ENCODE results near the gene HOXA3.

The HOXA3 gene

DNA sequence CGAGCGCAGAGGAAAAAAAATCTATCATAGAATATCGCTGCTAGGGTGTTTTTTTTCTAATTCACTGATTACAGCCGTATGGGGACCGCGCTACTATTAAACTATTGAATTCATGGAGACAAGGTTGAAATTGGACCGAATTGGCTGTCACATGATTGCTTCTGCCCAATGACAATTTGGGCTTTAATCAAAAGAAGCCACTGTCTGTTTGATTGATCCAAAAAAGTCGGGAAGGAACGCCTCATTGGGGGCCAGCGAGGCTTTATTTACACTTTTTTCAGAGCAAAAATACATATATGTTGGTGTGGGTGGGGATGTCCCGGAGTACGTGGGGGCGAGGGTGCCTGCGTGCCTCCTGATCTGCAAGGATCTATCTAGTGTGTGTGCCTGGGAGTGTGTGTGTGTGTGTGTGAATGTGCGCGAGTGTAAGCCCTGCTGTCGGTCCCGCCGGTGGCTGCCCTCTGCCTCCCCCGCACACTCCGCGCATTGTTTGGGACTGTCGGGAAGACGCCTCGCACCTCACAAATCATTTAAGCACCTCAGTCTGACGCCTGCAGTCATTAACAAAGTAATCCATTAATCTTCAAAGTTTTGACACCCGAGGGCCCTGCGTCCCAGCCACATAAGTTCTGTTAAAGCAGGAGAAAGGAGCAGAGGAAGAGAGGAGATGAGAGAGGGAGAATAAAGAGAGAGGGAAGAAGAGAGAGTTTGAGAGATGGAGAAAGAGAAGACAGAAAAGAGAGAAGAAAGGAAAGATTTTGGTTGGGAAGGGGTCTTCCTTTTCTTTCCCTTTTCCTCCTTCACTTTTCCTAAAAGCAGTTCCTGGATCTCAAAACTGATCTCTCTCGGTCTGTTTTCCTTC, 49.6 kb downstream of the HOXA3 start, which contains the start of gene HOXA2:
TSS of gene HOXA2 (minus strand) at position 103 of the 862 bp plus-strand sequence. CDS start 183 bp downstream, outside the sequence.
- no CpG with 5 or more reads among the region's 29 CpGs for WGBS (ENCODE audit: insufficient coverage, insufficient read length)
- DNase-seq (ENCODE audit: low read depth, low spot score): no peak
- Histone ChIP-seq H3K9me3 (ENCODE audit: control insufficient read depth, insufficient read depth, low read length) (no peaks in the 10 kb centered on the region), H3K36me3 (ENCODE audit: control insufficient read depth, insufficient read depth, low read length) (no peaks in the 10 kb centered on the region), H3K4me3 (ENCODE audit: low read length) (no peak within 1 kb of the TSS), H3K4me1 (ENCODE audit: control insufficient read depth, insufficient read depth, low read length) (peaks cover 4% of the 10 kb centered on the region; the same call in 1 of the 2 replicates), H3K27me3 (ENCODE audit: control insufficient read depth, insufficient read depth, low read length) (peaks cover 93% of the 10 kb centered on the region), H3K27ac (ENCODE audit: low read length) (no peak within 1 kb of the TSS)

- H3K4me1 ChIP-seq (ENCODE audit: control insufficient read depth, insufficient read depth, low read length): 0 out of 2 replicates have a peak, but pooled peaks cover 3% of the 10 kb centered on the region
- H3K36me3 ChIP-seq (ENCODE audit: control insufficient read depth, insufficient read depth, low read length): no peaks in the 10 kb centered on the region
- no peak for DNase-seq (ENCODE audit: low read depth, low spot score)
- H3K4me3 ChIP-seq (ENCODE audit: low read length): no peak overlapping the region
- no CpG with 5 or more reads among the region's 39 CpGs for WGBS (ENCODE audit: insufficient coverage, insufficient read length)
- H3K27me3 ChIP-seq (ENCODE audit: control insufficient read depth, insufficient read depth, low read length): peaks cover 93% of the 10 kb centered on the region
- H3K9me3 ChIP-seq (ENCODE audit: control insufficient read depth, insufficient read depth, low read length): no peaks in the 10 kb centered on the region
- H3K27ac ChIP-seq (ENCODE audit: low read length): no peak overlapping the region
These were observed 50.3 kb downstream of the HOXA3 start for GRCh38 chr7:27101957-27102580.

GRCh38 chr7:27101171-27101956, 51.0 kb downstream of the HOXA3 start:
- Histone ChIP-seq H3K9me3 (ENCODE audit: control insufficient read depth, insufficient read depth, low read length) (no peaks in the 10 kb centered on the region), H3K27ac (ENCODE audit: low read length) (no peak overlapping the region), H3K36me3 (ENCODE audit: control insufficient read depth, insufficient read depth, low read length) (no peaks in the 10 kb centered on the region), H3K27me3 (ENCODE audit: control insufficient read depth, insufficient read depth, low read length) (peaks cover 94% of the 10 kb centered on the region), H3K4me1 (ENCODE audit: control insufficient read depth, insufficient read depth, low read length) (0 out of 2 replicates have a peak, but pooled peaks cover 2% of the 10 kb centered on the region), H3K4me3 (ENCODE audit: low read length) (no peak overlapping the region)
- no CpG with 5 or more reads among the region's 25 CpGs for WGBS (ENCODE audit: insufficient coverage, insufficient read length)
- no peak for DNase-seq (ENCODE audit: low read depth, low spot score)

DNA sequence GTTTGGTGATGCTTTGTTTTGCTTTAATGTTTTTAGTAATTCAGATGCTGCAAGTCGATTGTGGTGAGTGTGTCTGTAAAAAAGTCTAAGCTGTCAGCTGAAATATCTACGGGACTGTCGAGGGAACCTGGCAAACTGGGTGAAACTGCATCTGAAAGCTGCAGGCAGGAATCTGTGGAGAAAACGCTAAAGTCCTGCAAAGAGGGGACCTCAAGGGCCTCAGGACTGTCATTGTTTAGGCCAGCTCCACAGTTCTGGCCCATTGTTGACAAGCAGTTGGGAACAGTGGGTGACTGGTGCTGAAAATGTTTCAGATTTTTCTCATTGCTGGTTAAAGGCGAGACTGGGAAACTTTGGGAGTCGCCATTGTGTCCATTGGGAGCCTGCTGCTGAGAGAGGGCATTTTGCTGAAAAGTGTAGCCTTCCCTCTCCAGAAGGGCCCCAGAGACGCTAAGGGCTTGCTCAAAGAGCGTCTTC, 51.7 kb downstream of the HOXA3 start:
- WGBS (ENCODE audit: insufficient coverage, insufficient read length): no CpG with 5 or more reads among the region's 8 CpGs
- DNase-seq (ENCODE audit: low read depth, low spot score): no peak
- H3K27me3 ChIP-seq (ENCODE audit: control insufficient read depth, insufficient read depth, low read length): peaks cover 89% of the 10 kb centered on the region
- no peak overlapping the region for H3K4me3 ChIP-seq (ENCODE audit: low read length)
- H3K4me1 ChIP-seq (ENCODE audit: control insufficient read depth, insufficient read depth, low read length): 0 out of 2 replicates have a peak, but pooled peaks cover 2% of the 10 kb centered on the region
- H3K36me3 ChIP-seq (ENCODE audit: control insufficient read depth, insufficient read depth, low read length): no peaks in the 10 kb centered on the region
- no peaks in the 10 kb centered on the region for H3K9me3 ChIP-seq (ENCODE audit: control insufficient read depth, insufficient read depth, low read length)
- H3K27ac ChIP-seq (ENCODE audit: low read length): no peak overlapping the region

DNA sequence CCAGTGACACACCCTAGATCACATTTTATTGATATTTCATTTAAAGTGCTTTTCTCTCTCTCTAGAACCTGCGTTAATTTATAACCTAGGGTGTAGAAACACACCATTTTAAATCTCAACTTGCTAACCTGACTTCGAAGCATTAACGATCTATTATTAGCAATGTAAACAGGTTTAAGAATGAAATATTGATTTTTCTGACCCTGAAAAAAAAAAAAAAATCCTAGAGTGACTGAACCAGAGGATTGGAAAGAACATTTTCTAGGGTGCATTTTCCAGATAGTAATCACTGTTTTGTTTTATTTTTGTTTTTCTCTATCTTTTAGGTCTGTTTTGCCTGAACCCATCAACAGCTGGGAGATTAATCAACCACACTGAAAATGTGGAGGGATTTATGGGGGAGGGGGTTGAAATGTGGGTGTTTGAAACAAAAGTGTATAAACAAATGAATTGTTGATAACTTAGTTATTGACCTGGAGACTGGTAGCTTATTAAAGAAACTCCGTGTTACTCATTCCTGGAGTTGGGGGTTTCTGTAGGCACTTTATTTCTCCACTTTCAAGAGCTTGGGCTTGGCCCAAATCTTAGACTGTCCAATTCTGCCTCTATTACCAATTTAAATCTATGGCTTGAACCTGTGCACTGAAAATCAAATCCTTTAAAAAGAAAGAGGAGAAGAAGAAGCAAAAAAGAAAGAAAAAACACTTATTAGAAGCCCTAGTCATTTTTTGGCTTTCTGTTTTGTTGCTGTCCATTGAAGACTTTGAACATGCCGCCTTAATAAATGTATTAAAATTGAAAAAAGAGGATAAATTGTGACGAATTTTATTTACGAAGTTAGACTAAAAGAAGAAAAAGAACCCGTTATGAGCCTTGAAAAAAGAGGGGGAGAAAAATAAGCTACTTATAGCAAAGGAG, 52.7 kb downstream of the HOXA3 start:
- WGBS (ENCODE audit: insufficient coverage, insufficient read length): no CpG with 5 or more reads among the region's 8 CpGs
- H3K36me3 ChIP-seq (ENCODE audit: control insufficient read depth, insufficient read depth, low read length): no peaks in the 10 kb centered on the region
- H3K27ac ChIP-seq (ENCODE audit: low read length): no peak overlapping the region
- no peaks in the 10 kb centered on the region for H3K9me3 ChIP-seq (ENCODE audit: control insufficient read depth, insufficient read depth, low read length)
- H3K4me1 ChIP-seq (ENCODE audit: control insufficient read depth, insufficient read depth, low read length): 0 out of 2 replicates have a peak, but pooled peaks cover 4% of the 10 kb centered on the region
- H3K4me3 ChIP-seq (ENCODE audit: low read length): no peak overlapping the region
- peaks cover 90% of the 10 kb centered on the region for H3K27me3 ChIP-seq (ENCODE audit: control insufficient read depth, insufficient read depth, low read length)
- DNase-seq (ENCODE audit: low read depth, low spot score): no peak

GRCh38 chr7:27098578-27099451, 53.6 kb downstream of the HOXA3 start:
- no peaks in the 10 kb centered on the region for H3K9me3 ChIP-seq (ENCODE audit: control insufficient read depth, insufficient read depth, low read length)
- 0 out of 2 replicates have a peak, but pooled peaks cover 4% of the 10 kb centered on the region for H3K4me1 ChIP-seq (ENCODE audit: control insufficient read depth, insufficient read depth, low read length)
- H3K27ac ChIP-seq (ENCODE audit: low read length): no peak overlapping the region
- DNase-seq (ENCODE audit: low read depth, low spot score): no peak
- no peaks in the 10 kb centered on the region for H3K36me3 ChIP-seq (ENCODE audit: control insufficient read depth, insufficient read depth, low read length)
- no CpG with 5 or more reads among the region's 38 CpGs for WGBS (ENCODE audit: insufficient coverage, insufficient read length)
- H3K4me3 ChIP-seq (ENCODE audit: low read length): no peak overlapping the region
- H3K27me3 ChIP-seq (ENCODE audit: control insufficient read depth, insufficient read depth, low read length): peaks cover 90% of the 10 kb centered on the region

DNA sequence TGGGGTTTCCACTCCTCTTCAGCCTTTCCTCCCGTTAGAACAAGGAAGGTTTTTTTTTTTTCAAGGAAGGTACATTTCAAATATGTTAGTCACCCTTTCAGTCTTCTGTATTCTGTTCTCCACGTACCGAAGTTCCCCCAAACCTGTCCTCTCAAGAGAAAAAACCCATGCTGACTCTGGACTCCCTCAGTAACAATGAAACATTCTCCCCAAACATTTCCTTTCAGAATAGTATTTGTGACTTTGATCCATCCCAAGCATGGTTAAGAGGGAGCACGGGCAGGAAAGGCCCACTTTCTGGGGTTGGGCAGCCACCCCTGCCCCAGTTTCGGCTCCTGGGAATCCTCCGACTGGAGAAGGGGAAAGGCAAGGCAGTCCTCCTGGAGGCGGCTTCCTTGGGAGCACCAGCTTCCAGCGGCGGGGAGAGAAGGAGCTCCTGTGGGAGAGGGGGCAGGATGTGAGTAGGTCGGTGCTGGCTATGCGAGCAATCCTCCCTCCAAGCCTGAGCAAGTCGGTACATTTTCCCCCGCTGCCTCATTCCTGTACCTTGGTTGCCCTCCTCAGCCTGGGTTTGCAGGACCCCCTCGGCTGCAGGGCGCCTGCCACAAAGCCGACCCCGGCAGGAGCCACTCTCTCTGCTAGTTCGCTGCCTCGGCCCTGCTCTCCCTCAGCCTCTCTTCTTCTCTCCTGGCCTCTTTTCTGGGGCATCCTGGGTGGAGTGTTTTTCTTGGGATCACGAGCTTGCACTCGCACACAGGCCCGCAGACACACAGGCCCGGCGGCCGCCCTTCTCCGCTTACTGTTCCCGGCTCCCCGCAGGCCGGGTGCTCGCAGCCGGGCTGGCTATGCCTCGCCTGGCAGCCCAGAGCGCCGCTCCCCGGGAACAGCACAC, 54.5 kb downstream of the HOXA3 start:
- H3K36me3 ChIP-seq (ENCODE audit: control insufficient read depth, insufficient read depth, low read length): no peaks in the 10 kb centered on the region
- no peak overlapping the region for H3K4me3 ChIP-seq (ENCODE audit: low read length)
- no peaks in the 10 kb centered on the region for H3K9me3 ChIP-seq (ENCODE audit: control insufficient read depth, insufficient read depth, low read length)
- H3K27ac ChIP-seq (ENCODE audit: low read length): no peak overlapping the region
- WGBS (ENCODE audit: insufficient coverage, insufficient read length): no CpG with 5 or more reads among the region's 35 CpGs
- H3K4me1 ChIP-seq (ENCODE audit: control insufficient read depth, insufficient read depth, low read length): 0 out of 2 replicates have a peak, but pooled peaks cover 4% of the 10 kb centered on the region
- DNase-seq (ENCODE audit: low read depth, low spot score): no peak
- H3K27me3 ChIP-seq (ENCODE audit: control insufficient read depth, insufficient read depth, low read length): peaks cover 89% of the 10 kb centered on the region

DNA sequence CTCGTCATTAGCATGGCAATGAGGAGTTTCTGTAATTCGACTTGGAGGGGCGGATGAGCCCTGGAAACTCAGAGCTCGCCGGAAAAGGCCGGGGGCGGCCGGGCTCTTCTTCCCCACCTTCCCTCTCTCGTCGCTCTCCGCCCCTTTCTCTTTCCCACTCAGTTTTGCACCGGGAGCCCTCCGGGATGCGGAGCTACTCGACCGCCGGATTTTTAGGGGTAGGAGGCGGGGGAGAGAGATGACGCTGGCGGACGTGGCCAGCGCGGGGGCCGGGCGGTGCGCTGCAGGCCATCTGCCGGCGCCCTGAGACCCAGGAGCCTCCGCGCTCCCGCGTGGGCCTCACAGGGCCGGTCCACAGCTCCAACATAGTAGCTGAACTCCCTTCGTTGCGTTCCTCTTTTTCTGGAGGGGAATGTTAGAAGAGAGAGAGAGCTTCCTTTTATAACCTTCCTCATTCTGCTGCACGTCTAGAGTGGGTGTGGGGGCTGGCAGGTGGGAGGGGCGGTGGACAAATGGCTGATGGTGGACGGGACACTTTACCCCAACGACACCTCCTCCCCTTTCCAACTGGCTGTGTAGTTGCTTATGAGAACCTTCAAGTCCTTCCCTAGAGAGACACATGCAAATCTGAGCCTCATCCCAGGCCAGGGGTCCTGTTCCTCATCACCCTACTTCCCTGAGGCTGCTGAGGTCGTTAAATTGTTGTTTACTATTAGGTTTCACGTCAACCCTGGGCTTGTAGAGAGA, 55.4 kb downstream of the HOXA3 start:
- Histone ChIP-seq H3K27ac (ENCODE audit: low read length) (no peak overlapping the region), H3K4me3 (ENCODE audit: low read length) (no peak overlapping the region; the same call in 1 of the 2 replicates), H3K27me3 (ENCODE audit: control insufficient read depth, insufficient read depth, low read length) (peaks cover 86% of the 10 kb centered on the region), H3K9me3 (ENCODE audit: control insufficient read depth, insufficient read depth, low read length) (no peaks in the 10 kb centered on the region), H3K4me1 (ENCODE audit: control insufficient read depth, insufficient read depth, low read length) (0 out of 2 replicates have a peak, but pooled peaks cover 2% of the 10 kb centered on the region), H3K36me3 (ENCODE audit: control insufficient read depth, insufficient read depth, low read length) (no peaks in the 10 kb centered on the region)
- no peak for DNase-seq (ENCODE audit: low read depth, low spot score)
- WGBS (ENCODE audit: insufficient coverage, insufficient read length): no CpG with 5 or more reads among the region's 41 CpGs

Data from iPS DF 6.9 (cell line).